ENCODE data around the gene UTS2.

UTS2 gene

DNA sequence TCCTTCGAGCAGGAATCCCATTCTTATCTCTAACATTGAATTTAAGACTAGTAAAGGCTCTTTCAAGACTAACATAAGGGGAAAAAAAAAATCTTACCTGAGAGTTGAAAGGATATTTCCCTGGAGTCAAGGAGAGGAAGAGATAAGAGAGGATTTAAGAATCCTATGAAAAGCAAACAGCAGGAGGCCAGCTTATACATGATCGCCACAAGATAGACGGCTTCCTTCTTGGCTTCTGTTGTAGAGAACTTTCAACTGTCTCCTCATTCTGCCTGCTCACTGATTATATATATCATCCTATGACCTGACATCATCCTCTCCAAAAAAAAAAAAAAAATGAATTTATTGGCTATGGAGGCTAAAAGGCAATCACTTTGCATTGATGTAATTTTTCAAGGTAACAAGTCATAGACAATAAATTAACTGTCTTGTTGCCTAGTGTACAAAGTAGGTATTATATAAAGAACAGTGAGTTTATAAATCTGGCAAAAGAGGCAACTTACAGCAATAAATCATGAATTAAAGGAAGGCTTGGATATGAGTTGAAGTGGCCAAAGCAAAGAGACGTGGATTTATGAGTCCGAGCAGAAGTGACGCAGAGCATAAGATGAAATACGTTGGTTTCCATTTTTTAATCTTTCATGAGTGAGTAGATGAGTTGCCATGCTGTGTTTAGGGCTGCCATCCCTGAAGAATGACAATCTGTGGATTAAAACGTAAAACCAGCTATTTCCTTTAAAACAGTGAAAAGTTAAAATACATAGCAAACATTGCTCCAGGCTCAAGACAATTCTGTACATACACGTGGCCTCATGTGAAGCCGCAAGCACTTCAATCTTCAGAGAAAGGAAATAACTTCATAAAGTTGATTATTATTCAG lies at the start of gene UTS2:
Gene UTS2 (minus strand): TSS at position 262 of the 880 bp plus-strand sequence. CDS start 62 bp downstream, at position 200.
- Histone ChIP-seq H3K27ac (no peak within 1 kb of the TSS), H3K4me3 (no peak within 1 kb of the TSS)

DNA sequence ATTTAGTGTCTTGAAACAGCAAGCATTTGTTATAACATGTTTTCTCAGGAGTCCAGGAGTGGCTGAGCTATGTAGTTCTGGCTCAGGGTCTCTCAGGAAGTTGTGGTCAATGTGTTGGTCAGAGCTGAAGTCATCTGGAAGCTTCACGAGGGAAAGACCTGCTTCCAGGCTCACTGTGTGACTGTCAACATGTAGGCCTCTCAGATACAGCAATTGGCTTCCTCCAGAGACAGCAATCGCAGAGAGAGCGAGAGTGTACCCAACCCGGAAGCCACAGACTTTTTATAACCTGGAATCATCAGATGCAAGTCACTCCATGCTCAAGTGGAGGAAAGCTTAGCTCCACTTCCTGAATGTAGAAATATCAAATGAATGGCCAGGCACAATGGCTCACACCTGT lies 46.9 kb upstream of the UTS2 start:
- Histone ChIP-seq H3K4me3 (no peak overlapping the region), H3K27ac (no peak overlapping the region)

GRCh38 chr1:7898962-7899361 lies 46.1 kb upstream of the UTS2 start:
- Histone ChIP-seq H3K27ac (no peak overlapping the region), H3K4me3 (no peak overlapping the region)

DNA sequence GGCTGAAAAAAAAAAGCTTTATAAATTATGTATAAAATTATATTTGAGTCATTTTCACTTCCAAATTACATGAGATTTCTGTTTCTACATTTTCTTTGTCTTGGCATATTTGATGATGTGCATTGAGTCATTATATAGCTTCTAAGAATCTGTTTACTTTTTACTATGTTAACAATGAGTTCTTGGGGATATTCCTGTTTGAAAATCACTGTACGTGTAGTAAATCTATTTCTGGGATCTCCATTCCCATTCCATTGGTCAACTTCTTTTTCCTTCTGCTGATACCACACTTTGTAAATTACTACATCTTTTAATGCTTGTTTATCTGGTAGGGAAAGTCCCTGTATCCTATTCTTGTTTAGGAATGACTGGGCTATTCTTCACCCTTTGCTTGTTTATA lies 44.1 kb upstream of the UTS2 start:
- no peak overlapping the region for H3K27ac ChIP-seq
- H3K4me3 ChIP-seq, result no peak overlapping the region

GRCh38 chr1:7893529-7894180 lies 40.8 kb upstream of the UTS2 start:
- H3K27ac ChIP-seq, result no peak overlapping the region
- no peak overlapping the region for H3K4me3 ChIP-seq

DNA sequence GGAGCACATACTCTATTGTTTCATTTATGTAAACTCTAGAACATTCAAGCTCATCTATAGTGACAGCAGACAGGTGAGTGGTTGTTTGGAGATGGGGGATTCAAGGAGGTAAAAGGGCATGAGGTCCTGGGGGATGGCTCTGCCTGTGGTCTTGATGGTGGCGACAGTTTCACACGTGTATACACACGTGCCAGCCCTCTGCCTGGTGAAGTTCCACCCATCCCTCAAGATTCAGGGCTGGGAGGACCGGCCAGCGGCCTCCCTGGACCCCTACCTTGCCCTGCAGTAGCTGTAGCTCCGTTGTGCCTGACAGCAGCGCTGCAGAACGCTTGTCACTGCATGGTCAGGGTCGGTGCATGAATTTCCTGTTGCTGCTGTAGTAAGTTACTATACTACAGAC lies 38.9 kb upstream of the UTS2 start:
- Histone ChIP-seq H3K27ac (no peak overlapping the region), H3K4me3 (no peak overlapping the region)

- H3K4me3 ChIP-seq, result no peak overlapping the region
- H3K27ac ChIP-seq, result no peak overlapping the region
Measured at GRCh38 chr1:7890853-7891252, 38.0 kb upstream of the UTS2 start.

- Histone ChIP-seq H3K27ac (no peak overlapping the region), H3K4me3 (no peak overlapping the region)
Measured at GRCh38 chr1:7888248-7889081, 35.6 kb upstream of the UTS2 start.

- H3K4me3 ChIP-seq, result no peak overlapping the region
- no peak overlapping the region for H3K27ac ChIP-seq
Measured at GRCh38 chr1:7886405-7886745, 33.5 kb upstream of the UTS2 start.

DNA sequence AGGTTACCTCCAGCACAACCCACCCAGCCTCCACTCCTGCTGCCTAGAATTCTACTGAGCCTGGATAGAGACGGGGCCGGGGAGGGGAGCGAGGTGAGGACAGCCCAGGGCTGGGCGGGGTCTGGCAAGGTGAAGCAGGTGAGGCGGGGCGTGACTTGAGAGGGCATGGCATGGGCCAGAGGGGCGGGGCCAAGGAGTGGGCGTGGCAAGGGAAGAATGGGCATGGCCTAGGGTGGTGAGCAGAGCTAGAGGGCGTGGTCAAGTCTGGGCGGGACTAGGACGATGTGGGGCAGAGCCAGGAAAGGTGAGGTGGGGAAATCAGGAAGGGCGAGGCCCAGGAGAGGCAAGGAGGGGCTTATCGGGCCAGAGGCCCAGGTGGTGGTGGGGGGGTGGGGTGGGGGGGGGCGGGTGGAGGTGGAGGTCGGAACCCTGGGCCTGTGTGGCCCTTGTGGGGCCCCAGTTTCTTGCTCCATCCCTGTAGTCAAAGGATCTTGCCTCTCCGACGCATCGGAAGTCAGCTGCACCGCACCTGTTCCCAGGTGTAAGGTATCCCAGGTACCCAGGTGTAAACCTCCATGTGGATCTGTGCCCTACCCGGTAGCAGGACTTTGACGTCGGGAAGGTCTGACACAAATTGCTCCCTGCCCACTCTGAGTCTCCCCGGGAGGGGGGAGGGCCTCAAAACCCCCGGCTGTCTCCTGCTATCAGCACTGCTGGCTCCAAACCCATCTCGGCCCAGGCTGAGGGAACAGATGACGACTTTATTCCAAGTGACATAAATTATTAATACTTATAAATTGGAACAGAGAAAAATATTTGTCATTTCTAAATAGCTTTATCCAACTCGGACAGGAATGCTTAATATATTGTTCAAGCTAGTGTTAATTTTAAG lies 32.9 kb upstream of the UTS2 start:
- no peak overlapping the region for H3K4me3 ChIP-seq

DNA sequence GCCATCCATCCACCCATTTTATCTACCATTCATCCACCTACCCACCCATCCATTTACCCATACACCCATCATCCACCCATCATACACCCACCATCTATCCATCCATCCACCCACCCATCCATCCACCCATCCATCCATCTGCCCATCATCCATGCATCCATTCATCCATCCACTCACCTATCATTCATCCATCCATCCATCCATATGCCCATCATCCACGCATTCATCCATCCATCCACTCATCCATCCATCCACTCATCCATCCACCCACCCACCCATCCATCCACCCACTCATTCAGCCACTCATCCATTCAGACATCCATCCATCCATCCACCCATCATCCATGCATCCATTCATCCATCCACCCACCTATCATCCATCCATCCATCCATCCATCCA lies 31.9 kb upstream of the UTS2 start:
- no peak overlapping the region for H3K27ac ChIP-seq

More for the DNA sequence above, 32.9 kb upstream of the UTS2 start:
- no peak overlapping the region for H3K27ac ChIP-seq

GRCh38 chr1:7879228-7879627 lies 26.4 kb upstream of the UTS2 start:
- Histone ChIP-seq H3K27ac (no peak overlapping the region), H3K4me3 (no peak overlapping the region)

More for the DNA sequence above, 31.9 kb upstream of the UTS2 start:
- H3K4me3 ChIP-seq, result no peak overlapping the region

DNA sequence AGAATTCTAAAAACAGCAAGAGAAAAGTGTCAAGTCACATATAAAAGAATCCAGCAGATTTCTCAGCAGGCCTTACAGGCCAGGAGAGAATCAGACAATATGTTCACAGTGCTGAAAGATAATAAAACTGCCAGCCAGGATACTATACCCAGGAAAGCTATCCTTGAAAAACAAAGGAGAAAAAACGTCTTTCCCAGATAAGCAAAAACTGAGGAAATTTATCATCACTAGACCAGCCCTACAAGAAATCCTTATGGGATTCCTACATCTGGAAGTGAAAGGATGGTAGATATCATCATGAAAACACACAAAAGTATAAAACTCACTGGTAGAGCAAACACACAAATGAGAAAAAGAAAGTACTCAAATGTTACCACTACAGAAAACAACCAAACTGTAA lies 25.2 kb upstream of the UTS2 start:
- Histone ChIP-seq H3K4me3 (no peak overlapping the region), H3K27ac (no peak overlapping the region)

GRCh38 chr1:7873801-7874795 lies 21.2 kb upstream of the UTS2 start:
- H3K27ac ChIP-seq, result no peak overlapping the region

DNA sequence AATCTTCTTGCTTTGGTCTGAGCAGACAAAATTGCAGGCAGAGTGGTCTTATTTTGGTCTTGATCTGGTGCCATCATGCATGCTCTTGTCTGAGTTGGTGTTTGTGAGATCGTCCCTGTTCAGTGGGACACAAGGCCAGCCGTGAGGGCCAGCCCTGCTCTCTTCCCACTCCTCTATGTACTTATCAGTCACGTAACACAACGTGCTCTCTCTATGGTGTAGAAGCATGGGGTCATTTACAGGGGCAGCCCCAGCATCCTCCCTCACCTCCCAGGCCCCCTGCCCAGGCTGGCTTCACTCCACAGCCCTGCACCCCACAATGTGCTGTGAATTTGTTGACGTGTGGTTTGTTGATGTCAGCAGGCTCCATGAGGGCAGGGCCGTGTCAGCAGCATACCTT lies 18.3 kb upstream of the UTS2 start:
- H3K4me3 ChIP-seq, result no peak overlapping the region
- H3K27ac ChIP-seq, result no peak overlapping the region

More at GRCh38 chr1:7873801-7874795, 21.2 kb upstream of the UTS2 start:
- no peak overlapping the region for H3K4me3 ChIP-seq

DNA sequence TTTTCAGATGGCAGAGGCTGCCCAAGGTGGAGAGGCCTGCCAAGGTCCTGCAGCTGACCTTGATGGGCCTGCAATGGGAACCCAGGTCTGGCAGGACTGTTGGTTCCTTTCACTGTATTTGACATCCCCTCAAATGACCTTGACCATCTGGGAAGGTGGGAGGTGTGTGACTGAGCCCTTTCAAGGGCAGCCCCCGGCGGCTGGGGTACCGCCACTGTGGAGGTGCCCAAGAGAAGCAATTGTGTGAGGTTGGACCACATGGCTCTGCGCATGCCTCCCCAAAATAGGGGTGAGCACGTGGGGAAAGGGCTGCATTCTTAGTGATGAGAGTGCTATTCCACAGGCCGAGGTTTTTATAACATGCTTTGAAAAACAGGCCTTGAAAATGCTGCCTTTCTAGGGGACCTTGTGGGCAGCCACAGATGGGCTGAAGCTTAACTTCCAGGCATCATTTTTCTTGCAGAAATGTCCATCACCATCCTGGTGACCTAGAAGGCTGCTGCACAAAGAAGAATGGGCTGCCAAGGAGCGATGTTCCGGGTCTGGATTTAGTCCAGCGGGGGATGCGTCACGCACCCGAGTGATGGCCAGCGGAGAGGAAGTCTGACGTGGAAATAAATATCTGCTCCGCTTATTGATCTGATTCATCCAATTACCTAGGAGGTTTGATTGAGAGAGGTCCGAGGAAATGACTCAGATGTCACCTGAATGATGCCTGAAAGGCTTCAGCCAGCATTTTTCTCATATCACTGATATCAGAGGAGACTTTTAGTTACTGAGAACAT lies 16.5 kb upstream of the UTS2 start:
- H3K4me3 ChIP-seq, result no peak overlapping the region
- no peak overlapping the region for H3K27ac ChIP-seq

GRCh38 chr1:7868070-7868780 lies 15.4 kb upstream of the UTS2 start:
- H3K27ac ChIP-seq, result no peak overlapping the region

More at GRCh38 chr1:7868070-7868780, 15.4 kb upstream of the UTS2 start:
- no peak overlapping the region for H3K4me3 ChIP-seq
